Measurements from ENCODE around the gene MYO3A. TPM values are rescaled to one million over a fixed set of nuclear protein-coding genes. Genes with fewer than 3 reads are reported as not detected.

MYO3A gene
- total and polyA plus RNA-seq, 4 donors, result 0.33 TPM; not detected in 2

GRCh38 chr10:26216585-26217395 lies 282.8 kb downstream of the MYO3A start, which contains the start of gene GAD2:
TSS of gene GAD2 (plus strand) at chr10:26216774. CDS start at chr10:26216810, 36 bp downstream.
- no peak within 1 kb of the TSS for H3K9ac ChIP-seq (ENCODE audit: low read depth in 1 of 2, low read length in 2 of 2)
- TF ChIP-seq REST (IDR thresholded peaks at IDR 0.05) (no peak), HNF4G (IDR thresholded peaks at IDR 0.05) (no peak), MAX (IDR thresholded peaks at IDR 0.05) (no peak), HNF4A (conservative IDR thresholded peaks at IDR 0.05) (no peak), YY1 (IDR thresholded peaks at IDR 0.05) (no peak), NR2F2 (IDR thresholded peaks at IDR 0.05) (no peak), ATF3 (IDR thresholded peaks at IDR 0.05) (no peak), TAF1 (conservative IDR thresholded peaks at IDR 0.05) (no peak), ZBTB33 (IDR thresholded peaks at IDR 0.05) (no peak), FOXA2 (IDR thresholded peaks at IDR 0.05) (no peak), RAD21 (IDR thresholded peaks at IDR 0.05) (no peak), CTCF (IDR thresholded peaks at IDR 0.05; ENCODE audit: low read depth, low read length, missing input control) (no peak), SP1 (IDR thresholded peaks at IDR 0.05) (no peak)
- DNase-seq (ENCODE audit: low spot score), result no peak
- peaks cover 9 to 32% (median 17%) of the 10 kb centered on the region in 4 donors for H3K4me1 ChIP-seq (ENCODE audit: control insufficient read depth in 4 of 4, insufficient read depth in 4 of 4, low read length in 3 of 4)
- no peak within 1 kb of the TSS for H3K27ac ChIP-seq (ENCODE audit: low read depth in 1 of 2, low read length in 2 of 2)
- peaks cover 0 to 2% (median 0%) of the 10 kb centered on the region in 4 donors for H3K36me3 ChIP-seq (ENCODE audit: control insufficient read depth in 4 of 4, insufficient read depth in 3 of 4, low read depth in 1 of 4, low read length in 3 of 4)
- 5% methylated on average over 60 of the region's 60 CpGs for WGBS
- peaks cover 10 to 43% (median 25%) of the 10 kb centered on the region in 4 donors for H3K27me3 ChIP-seq (ENCODE audit: control insufficient read depth in 4 of 4, insufficient read depth in 4 of 4, low read length in 3 of 4)
- H3K9me3 ChIP-seq (ENCODE audit: control insufficient read depth in 4 of 4, low read length in 3 of 4), result no peaks in the 10 kb centered on the region
- H3K4me3 ChIP-seq (ENCODE audit: low read depth in 1 of 3, low read length in 3 of 3), result peak within 1 kb of the TSS in 1 of 3 donors; percentile 6

Measured in liver (tissue), 9 donors.